Panc1 (cell line): ENCODE data around the gene KCNT1. TPM values are rescaled to one million over a fixed set of nuclear protein-coding genes. Genes with fewer than 3 reads are reported as not detected.

Experiments
- ATAC-seq: fragments of 200-7000 bp; cut with Tn5 transposase; 2 replicates; pipeline ENCODE4 v1.9.1; 2020; ENCODE audit warnings: mild to moderate bottlenecking, moderate library complexity
- BruUV-seq: library from RNA; stranded (reverse); fragments of 400-500 nt; replicated peaks from 2 replicates; lab custom pipeline; 2021; lab: Mats Ljungman, UMichigan
- CTCF ChIA-PET: fragments of 300-600 bp; sonication (Branson Sonifier 250); formaldehyde crosslinking; loops from one replicate; lab custom pipeline; 2022; ENCODE audit warnings: antibody characterized with exemption; lab: Charles Lee
- POLR2A ChIA-PET: fragments of 300-600 bp; sonication (Branson Sonifier 250); formaldehyde crosslinking; loops from one replicate; lab custom pipeline; 2022; ENCODE audit warnings: antibody characterized with exemption; lab: Charles Lee
- DNase-seq: peaks from one replicate; pipeline ENCODE4 v3.0.0-alpha.2; 2010; ENCODE audit warnings: low read depth, low spot score
- H3K27ac ChIP-seq: 2 replicates; pipeline ENCODE4 v1.5.1; 2011; ENCODE audit warnings: mild to moderate bottlenecking, low read length, inconsistent platforms
- H3K27me3 ChIP-seq: fragments of 200-500 bp; sonication (Bioruptor generic); 2 replicates; pipeline ENCODE4 v1.6.0; 2014; ENCODE audit warnings: low read length, inconsistent platforms; ENCODE audit not compliant: control insufficient read depth, insufficient read depth
- H3K36me3 ChIP-seq: fragments of 200-500 bp; sonication (Bioruptor generic); 2 replicates; pipeline ENCODE4 v1.5.1; 2014; ENCODE audit warnings: inconsistent platforms, mild to moderate bottlenecking, low read length, moderate library complexity; ENCODE audit not compliant: control insufficient read depth, insufficient read depth
- H3K4me1 ChIP-seq: 2 replicates; pipeline ENCODE4 v1.5.1; 2011; ENCODE audit warnings: inconsistent platforms, mild to moderate bottlenecking, low read length, moderate library complexity; ENCODE audit not compliant: control insufficient read depth, insufficient read depth
- H3K4me3 ChIP-seq, 2 experiments: 2 replicates each; pipeline ENCODE4 v1.5.1; 2011 to 2012; ENCODE audit warnings: low read depth in 2 of 2, low read length in 2 of 2, mild to moderate bottlenecking in 2 of 2, inconsistent platforms in 1 of 2, moderate library complexity in 1 of 2
- H3K9me3 ChIP-seq: fragments of 200-500 bp; sonication (Bioruptor generic); 2 replicates; pipeline ENCODE4 v1.5.1; 2014; ENCODE audit warnings: low read depth, mild to moderate bottlenecking, inconsistent platforms, low read length, moderate library complexity; ENCODE audit not compliant: control insufficient read depth, insufficient read depth
- POLR2AphosphoS5 ChIP-seq: IDR thresholded peaks from 2 replicates; pipeline ENCODE4 v1.6.1; 2012; ENCODE audit warnings: mild to moderate bottlenecking, low read depth, low read length, moderate library complexity
- SIN3A ChIP-seq: IDR thresholded peaks from 2 replicates; pipeline ENCODE4 v1.6.1; 2012; ENCODE audit warnings: low read depth, mild to moderate bottlenecking, low read length, moderate library complexity, borderline replicate concordance; ENCODE audit not compliant: insufficient read depth
- TCF7L2 ChIP-seq: IDR thresholded peaks from 2 replicates; pipeline ENCODE4 v1.6.1; 2011; ENCODE audit warnings: mild to moderate bottlenecking, low read depth, low read length, inconsistent platforms
- in situ Hi-C: cut with HindIII; loops from 2 replicates; pipeline ENCODE4 v1.10.0; 2016; ENCODE audit warnings: low sequenced_read_pairs, low pct_unique_long_range_greater_than_20kb
- intact Hi-C: fragments of 100-400 bp; cut with micrococcal nuclease; formaldehyde crosslinking; loops from one replicate; pipeline ENCODE4 v1.10.0; 2022; ENCODE audit not compliant: unreplicated experiment
- total RNA-seq: library from RNA; stranded (reverse); gene quantifications from one replicate; pipeline ENCODE4 v1.2.1, GENCODE V29; 2021; ENCODE audit not compliant: unreplicated experiment
- TF ChIP-seq, protein P1 (sequence below): fragments of 450-650 bp; IDR thresholded peaks from 2 replicates; pipeline ENCODE4 v1.5.1; 2017; ENCODE audit warnings: mild to moderate bottlenecking
- TF ChIP-seq, protein P2 (sequence below), 2 experiments: IDR thresholded peaks; 2 replicates each; pipeline ENCODE4 v1.6.1; 2011 to 2012; ENCODE audit warnings: low read depth in 2 of 2, control low read depth in 1 of 2, low read length in 1 of 2, mild to moderate bottlenecking in 1 of 2, moderate library complexity in 1 of 2; ENCODE audit not compliant: insufficient read depth in 1 of 2

The KCNT1 gene
- total RNA-seq, 1 experiment from 2014 or later, result not detected

DNA sequence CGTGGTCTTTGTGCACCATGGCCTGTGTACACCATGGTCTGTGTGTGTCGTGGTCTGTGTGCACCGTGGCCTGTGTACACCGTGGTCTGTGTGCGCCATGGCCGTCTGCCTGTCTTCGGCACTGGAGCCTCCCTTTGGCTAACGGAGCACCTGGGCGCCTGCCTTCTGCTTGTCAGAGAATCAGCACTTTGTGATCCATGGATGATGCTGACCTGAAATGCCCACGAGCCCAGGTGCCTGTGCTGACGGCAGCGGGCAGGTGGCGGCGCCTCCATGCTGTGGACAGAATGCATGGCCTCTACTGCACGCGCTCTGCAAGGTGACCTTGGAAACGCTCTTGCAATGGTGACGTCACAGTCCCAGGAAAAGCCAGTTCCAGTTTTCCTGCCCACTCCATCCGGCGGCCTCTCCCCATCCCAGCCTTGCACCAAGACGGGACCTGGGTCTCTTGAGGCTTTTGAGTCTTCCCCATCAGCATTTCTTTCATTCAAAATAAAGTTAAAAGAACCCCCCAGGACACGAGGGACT lies 24.3 kb upstream of the KCNT1 start:
- no peak overlapping the region for H3K4me3 ChIP-seq
- no peak overlapping the region for H3K27ac ChIP-seq
- H3K4me1 ChIP-seq, result no peaks in the 10 kb centered on the region
- no peaks in the 10 kb centered on the region for H3K9me3 ChIP-seq
- intact Hi-C loops, result no loop called here
- ATAC-seq, result no peak
- no peak for DNase-seq
- TF ChIP-seq, protein P1, sequence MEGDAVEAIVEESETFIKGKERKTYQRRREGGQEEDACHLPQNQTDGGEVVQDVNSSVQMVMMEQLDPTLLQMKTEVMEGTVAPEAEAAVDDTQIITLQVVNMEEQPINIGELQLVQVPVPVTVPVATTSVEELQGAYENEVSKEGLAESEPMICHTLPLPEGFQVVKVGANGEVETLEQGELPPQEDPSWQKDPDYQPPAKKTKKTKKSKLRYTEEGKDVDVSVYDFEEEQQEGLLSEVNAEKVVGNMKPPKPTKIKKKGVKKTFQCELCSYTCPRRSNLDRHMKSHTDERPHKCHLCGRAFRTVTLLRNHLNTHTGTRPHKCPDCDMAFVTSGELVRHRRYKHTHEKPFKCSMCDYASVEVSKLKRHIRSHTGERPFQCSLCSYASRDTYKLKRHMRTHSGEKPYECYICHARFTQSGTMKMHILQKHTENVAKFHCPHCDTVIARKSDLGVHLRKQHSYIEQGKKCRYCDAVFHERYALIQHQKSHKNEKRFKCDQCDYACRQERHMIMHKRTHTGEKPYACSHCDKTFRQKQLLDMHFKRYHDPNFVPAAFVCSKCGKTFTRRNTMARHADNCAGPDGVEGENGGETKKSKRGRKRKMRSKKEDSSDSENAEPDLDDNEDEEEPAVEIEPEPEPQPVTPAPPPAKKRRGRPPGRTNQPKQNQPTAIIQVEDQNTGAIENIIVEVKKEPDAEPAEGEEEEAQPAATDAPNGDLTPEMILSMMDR, result no peak
- H3K27me3 ChIP-seq, result no peaks in the 10 kb centered on the region
- ChIA-PET CTCF (no interaction called here), POLR2A (interaction anchor here (0.5 kb wide), 1 partner anchor 56 kb away, joined by 3 read pairs; no protein-coding TSS in a partner anchor)
- no peaks in the 10 kb centered on the region for H3K36me3 ChIP-seq
- in situ Hi-C loops, result no loop called here
- BruUV-seq, result no TSS peak

DNA sequence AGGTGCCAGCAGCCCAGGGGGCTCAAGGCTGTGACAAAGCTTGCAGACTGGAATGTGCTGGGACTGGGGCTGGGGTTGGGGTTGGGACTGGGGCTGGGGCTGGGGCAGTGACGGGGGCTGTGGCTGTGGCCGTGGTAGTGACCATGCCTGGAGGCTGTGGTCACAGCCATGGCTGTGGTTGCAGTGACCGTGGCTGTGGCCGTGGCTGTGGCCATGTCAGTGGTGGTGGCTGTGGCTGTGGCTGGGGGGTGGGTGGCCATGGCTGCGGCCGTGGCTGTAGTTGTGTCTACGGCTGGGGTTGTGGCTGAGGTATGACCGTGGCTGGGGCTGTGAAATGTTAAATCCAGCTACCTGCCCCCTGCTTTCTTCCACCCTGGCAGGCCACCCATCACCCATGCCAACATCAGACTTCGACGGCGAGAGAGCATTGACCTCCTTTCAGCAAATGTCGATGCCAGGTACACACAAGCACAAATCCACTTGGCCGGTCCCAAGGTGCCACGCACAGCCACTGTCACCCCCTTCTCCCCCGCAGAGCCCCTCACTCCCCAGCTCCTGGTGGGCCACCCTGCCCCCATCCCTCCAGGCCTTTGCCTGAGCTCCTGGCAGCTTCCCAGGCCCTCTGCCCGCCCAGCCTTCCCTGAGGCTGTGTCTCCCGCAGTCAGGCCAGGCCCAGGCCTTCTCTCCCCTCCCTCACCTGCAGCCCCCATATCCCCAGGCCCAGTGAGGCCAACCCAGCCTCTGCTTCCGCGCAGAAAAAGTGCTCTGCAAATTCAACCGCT lies 23.6 kb upstream of the KCNT1 start:
- no peaks in the 10 kb centered on the region for H3K9me3 ChIP-seq
- DNase-seq (no peak), ATAC-seq (no peak)
- H3K4me3 ChIP-seq, result no peak overlapping the region
- in situ Hi-C loops (no loop called here), intact Hi-C loops (no loop called here)
- no peak overlapping the region for H3K27ac ChIP-seq
- H3K36me3 ChIP-seq, result no peaks in the 10 kb centered on the region
- ChIA-PET POLR2A (interaction anchor here (0.5 kb wide), 1 partner anchor 57 kb away, joined by 3 read pairs; no protein-coding TSS in a partner anchor), CTCF (no interaction called here)
- TF ChIP-seq TCF7L2, result no peak
- TF ChIP-seq, protein P1, result no peak
- TF ChIP-seq POLR2AphosphoS5, result no peak
- TF ChIP-seq, protein P2, sequence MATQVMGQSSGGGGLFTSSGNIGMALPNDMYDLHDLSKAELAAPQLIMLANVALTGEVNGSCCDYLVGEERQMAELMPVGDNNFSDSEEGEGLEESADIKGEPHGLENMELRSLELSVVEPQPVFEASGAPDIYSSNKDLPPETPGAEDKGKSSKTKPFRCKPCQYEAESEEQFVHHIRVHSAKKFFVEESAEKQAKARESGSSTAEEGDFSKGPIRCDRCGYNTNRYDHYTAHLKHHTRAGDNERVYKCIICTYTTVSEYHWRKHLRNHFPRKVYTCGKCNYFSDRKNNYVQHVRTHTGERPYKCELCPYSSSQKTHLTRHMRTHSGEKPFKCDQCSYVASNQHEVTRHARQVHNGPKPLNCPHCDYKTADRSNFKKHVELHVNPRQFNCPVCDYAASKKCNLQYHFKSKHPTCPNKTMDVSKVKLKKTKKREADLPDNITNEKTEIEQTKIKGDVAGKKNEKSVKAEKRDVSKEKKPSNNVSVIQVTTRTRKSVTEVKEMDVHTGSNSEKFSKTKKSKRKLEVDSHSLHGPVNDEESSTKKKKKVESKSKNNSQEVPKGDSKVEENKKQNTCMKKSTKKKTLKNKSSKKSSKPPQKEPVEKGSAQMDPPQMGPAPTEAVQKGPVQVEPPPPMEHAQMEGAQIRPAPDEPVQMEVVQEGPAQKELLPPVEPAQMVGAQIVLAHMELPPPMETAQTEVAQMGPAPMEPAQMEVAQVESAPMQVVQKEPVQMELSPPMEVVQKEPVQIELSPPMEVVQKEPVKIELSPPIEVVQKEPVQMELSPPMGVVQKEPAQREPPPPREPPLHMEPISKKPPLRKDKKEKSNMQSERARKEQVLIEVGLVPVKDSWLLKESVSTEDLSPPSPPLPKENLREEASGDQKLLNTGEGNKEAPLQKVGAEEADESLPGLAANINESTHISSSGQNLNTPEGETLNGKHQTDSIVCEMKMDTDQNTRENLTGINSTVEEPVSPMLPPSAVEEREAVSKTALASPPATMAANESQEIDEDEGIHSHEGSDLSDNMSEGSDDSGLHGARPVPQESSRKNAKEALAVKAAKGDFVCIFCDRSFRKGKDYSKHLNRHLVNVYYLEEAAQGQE (IDR thresholded peaks at IDR 0.05; ENCODE audit: insufficient read depth in 1 of 2, low read depth in 2 of 2, low read length in 1 of 2), result no peak
- TF ChIP-seq SIN3A, result no peak
- no peaks in the 10 kb centered on the region for H3K27me3 ChIP-seq
- no peaks in the 10 kb centered on the region for H3K4me1 ChIP-seq
- no TSS peak for BruUV-seq
